Skin epidermis (tissue), 12 donors: Measurements from ENCODE around the gene SOS2.

ENCODE experiments used
- H3K27ac ChIP-seq, 21 experiments: fragments of 200-600 bp; sonication (generic) in 11 of 21; one replicate each; pipeline ENCODE4 v1.5.0; 2020; ENCODE audit warnings: mild to moderate bottlenecking in 3 of 21, inconsistent platforms in 2 of 21, moderate library complexity in 2 of 21
- H3K4me3 ChIP-seq, 7 experiments: fragments of 200-600 bp; sonication (generic) in 2 of 7; one replicate each; pipeline ENCODE4 v1.5.0; 2020; ENCODE audit warnings: inconsistent platforms in 2 of 7, mild to moderate bottlenecking in 2 of 7, moderate library complexity in 1 of 7

Gene SOS2

DNA sequence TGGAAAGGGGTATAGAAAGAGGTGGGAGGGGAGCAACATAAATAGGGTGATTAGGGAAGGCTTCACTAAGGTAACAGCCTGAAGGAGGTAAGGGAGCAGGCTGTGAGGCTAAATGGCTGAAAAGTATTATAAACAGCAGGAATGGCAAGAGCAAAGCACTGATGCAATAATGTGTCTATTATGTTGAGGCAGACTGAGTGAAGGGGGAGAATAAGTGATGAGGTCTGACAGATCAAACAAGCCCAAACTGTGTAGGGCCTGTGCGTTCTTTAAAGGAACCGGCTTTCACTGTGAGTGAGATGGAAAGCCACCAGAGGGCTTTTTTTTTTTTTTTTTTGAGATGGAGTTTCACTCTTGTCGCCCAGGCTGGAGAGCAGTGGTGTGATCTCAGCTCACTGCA, 108.3 kb downstream of the SOS2 start:
- no peak overlapping the region for H3K27ac ChIP-seq
- H3K4me3 ChIP-seq: no peak overlapping the region

DNA sequence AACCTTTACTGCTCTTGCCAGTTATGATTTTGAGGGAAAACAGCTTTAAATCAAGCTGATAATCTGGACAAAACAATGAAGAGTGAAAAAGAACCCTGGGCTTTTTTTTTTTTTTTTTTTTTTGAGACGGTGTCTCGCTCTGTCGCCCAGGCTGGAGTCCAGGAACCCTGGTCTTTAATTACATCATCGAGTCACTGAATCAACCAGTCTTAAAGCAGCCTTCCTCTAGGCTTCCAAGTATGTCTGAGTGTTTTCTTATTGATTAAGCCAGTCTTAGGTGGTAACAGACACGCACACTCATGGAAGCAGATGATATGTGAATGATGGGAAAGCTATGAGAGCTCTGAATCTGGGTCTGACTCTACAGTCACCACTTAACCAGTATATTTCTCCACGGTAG, 109.1 kb downstream of the SOS2 start:
- Histone ChIP-seq H3K4me3 (no peak overlapping the region), H3K27ac (no peak overlapping the region)

DNA sequence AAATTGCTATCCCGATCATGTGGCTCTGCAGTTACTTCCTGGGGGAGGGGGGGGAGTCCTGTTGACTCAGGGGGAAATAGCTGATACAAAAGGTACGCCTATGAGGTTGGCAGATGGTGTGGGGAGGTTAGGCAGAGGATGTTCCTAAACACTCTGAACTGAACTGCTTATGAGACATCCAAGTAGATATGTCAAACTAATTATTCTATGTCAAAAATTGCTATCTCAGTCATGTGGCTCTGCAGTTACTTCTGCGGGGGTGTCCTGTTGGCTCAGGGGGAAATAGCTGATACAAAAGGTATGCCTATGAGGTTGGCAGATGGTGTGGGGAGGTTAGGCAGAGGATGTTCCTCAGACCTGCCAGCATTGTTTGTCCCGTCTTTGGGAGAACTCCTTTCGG, 109.9 kb downstream of the SOS2 start:
- Histone ChIP-seq H3K27ac (no peak overlapping the region), H3K4me3 (no peak overlapping the region)

DNA sequence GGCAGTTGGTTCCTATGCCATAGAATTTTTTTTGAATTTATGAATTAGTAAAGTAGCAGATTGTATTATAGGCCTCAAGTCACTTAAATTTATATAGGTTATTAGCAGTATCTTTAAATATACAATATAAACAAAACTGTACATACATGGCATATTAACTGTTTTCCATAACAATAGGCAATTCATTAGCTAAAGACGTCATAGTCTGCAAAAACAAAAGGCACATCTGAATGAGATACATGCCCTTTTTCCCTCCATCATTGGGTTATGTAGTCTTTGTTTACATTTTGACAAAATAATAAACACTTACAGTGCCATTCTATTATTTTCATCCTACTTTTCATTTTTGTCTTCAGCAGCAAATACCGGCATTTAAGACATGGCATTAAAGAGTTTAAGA, 113.9 kb downstream of the SOS2 start:
- no peak overlapping the region for H3K4me3 ChIP-seq
- H3K27ac ChIP-seq: peak overlapping the region in 6 of 21 experiments; percentile 65 to 95 (median 90)

DNA sequence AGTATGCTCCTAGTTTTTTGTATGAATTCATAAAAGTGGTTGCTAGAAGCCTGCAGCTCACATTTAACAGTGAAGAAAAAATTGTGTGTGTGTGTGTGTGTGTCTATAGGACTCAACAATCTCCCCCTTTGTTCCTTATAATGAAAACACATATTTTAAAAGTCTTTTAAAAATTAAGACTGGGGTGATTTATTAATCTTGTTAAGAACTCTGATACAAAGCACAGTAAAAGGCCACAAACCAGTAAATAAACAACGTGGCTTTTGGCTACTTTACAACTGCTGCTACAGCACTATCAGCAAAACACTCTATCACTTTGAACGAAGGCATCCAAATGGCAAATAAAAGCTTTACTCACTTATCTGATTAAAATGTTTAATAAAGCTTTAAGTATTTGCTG, 114.4 kb downstream of the SOS2 start:
- H3K27ac ChIP-seq: peak overlapping the region in 20 of 21 experiments; percentile 41 to 95 (median 86)
- peak overlapping the region; percentile 57 to 95 (median 76) for H3K4me3 ChIP-seq

DNA sequence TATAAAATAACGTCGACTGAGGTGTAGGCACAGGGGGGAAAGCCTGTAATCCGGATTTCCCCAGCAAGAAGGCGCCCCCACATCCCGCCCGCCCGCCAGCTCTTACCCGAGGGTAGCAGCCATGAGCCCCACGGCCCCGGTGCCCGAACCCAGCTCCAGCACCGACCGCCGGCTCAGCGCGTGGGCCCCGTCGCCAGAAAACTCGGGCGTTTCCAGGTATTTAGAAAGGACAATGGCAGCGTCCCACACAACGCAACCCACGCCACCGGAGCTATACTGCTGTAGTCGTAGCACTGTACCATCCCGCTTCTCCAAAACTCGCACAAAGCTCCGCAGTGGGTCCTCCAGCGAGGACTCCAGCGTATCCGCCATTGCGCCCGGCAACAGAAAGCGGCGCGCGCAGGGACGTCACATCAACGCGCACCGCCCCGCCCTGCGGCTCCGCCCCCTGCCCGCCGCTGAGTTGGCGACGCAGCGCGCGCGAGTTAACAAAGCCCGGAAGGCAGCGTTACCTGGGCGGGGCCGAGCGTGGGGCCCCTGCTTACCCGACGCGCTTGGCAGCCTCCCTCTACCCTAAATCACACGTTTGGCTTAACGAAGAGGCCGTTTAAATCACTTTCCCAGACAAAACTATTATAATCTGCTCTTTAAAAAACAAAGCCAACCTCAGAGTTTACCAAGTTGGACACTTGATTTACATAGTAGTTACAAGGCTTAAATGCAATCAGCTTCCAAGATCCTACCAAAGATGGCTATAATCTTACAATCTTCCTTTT, 115.0 kb downstream of the SOS2 start, which contains the start of gene VCPKMT:
Gene VCPKMT (minus strand): TSS at position 392 of the 776 bp plus-strand sequence. CDS start 20 bp downstream, at position 372.
- peak within 1 kb of the TSS; percentile 57 to 95 (median 76) for H3K4me3 ChIP-seq
- peak within 1 kb of the TSS; percentile 40 to 95 (median 86) for H3K27ac ChIP-seq

DNA sequence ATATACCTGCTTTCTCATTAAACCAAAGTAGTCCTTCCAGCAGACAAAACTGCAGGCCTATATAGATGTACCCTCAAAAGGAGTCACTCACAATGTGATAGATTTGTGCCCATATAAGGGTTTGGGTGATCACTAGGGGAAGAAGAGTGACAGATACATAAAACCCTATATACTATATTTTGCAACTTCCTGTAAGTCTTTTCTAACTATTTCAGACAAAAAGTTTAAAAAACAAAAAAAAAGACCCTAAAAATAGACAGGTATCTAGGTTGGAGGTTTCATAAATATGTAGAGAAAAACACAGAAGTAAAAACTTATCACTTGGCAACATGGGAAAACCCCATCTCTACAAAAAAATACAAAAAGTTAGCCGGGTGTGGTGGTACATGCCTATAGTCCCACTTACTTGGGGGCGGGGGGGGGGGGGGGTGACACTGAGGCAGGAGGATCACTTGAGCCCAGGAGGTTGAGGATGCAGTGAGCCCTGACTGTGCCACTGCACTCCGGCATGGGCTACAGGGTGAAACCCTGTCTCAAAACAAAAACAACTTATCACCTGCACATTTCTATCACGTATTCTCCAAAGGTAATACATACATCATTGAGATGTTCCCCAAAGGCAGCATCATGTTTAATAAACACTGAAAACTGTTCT, 117.9 kb downstream of the SOS2 start:
- Histone ChIP-seq H3K27ac (no peak overlapping the region), H3K4me3 (no peak overlapping the region)

DNA sequence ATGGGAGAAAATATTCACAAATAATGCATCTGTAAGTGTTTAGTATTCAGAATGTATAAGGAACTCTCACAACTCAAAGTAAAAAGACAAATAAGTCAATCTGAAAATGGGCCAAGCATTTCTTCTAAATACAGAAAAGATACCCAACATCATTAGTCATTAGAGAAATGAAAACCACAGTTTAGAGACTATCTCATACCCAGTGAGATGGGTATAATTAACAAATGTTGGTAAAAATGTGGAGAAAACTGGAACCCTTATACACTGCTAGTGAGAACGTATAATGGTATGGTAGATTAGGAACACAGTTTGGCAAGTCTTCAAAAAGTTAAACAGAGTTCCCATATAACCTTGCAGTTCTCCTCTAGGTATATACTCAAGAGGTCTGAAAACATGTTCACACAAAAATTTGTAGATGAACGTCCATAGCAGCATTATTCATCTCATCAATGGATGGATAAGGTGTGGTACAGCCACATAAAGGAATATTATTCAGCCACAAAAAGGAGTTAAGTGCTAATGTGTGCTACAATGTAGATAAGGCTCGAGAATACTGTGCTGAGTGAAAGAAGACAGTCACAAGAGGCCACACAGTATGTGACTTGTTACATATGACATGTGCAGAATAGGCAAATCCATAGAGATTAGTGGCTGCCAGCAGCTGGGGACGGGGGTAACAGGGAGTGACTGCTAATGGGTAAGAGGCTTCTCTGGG, 120.9 kb downstream of the SOS2 start:
- Histone ChIP-seq H3K4me3 (no peak overlapping the region), H3K27ac (no peak overlapping the region)

DNA sequence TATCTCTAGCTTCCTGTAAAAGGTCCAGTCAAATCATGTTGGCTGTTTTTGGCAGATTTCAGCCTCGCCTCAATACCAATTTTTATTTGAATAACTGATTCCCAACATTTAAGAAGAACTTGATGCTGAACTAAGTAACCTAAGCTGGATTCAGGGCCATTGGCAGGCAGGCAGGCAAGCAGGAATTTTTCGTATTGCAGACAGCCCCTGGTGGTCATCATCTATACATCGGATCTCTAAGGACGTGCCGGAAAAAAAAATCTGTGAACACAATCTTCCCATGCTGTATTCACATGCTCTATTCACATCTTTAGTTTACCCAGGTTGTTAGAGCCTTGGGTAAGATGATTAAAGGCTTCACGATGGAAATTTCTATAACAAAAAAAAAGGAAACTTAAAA, 122.0 kb downstream of the SOS2 start:
- Histone ChIP-seq H3K27ac (no peak overlapping the region), H3K4me3 (no peak overlapping the region)

DNA sequence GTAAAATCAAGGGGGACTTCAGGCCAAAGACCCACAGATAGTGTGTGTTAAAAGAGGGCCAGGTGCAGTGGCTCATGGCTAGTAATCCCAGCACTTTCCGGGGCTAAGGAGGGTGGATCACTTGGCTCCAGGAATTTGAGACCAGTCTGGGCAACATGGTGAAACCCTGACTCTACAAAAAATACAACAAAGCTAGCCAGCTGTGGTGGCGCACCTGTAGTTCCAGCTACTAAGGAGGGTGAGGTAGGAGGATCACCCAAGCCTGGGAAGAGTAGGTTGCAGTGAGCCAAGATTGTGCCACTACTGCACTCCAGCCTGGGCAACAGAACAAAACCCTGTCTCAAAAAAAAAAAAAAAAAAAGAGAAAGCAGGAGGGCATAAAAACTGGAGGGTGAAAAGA, 123.5 kb downstream of the SOS2 start:
- H3K4me3 ChIP-seq: no peak overlapping the region
- peak overlapping the region in 5 of 21 experiments; percentile 21 to 51 (median 41) for H3K27ac ChIP-seq

DNA sequence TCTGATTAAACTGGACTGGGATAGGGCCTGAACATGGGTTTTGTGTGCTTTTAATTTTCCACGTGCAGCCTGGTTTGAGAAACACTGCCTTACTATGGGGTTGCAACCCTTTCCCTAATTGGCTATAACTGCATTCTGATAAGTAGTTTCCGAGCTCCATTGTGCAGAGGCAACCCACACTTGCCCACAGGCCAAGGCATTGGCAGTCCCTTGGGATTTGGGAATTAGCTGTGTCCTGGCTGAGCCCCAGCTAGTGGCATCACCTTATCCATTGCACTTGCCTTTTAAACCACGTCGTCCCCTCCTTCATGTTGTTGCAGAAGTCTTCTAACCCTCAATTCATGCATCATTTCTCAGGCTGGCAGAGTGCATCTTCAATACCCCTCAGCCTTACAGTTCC, 125.2 kb downstream of the SOS2 start:
- Histone ChIP-seq H3K4me3 (no peak overlapping the region), H3K27ac (peak overlapping the region in 1 of 21 experiments; percentile 1)

DNA sequence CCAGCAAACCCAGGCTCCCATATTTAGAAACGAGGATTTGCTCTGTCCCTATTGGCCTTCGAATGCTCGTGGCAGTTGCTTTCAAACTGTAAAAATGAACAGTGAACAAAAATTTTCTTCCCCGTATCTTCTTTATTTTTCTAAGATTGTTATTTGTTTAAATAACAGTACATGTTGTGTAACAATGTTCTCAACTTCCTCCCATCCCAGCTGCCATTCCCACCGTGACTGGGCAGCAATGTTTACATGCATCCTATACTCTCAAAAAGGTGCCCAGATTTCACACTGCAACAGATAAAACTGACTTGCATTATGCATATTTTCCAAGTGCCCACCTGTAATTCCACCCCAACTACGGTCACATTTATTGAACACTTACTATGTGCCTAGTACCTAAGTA, 127.8 kb downstream of the SOS2 start:
- H3K4me3 ChIP-seq: no peak overlapping the region
- peak overlapping the region in 1 of 21 experiments; percentile 59 for H3K27ac ChIP-seq

DNA sequence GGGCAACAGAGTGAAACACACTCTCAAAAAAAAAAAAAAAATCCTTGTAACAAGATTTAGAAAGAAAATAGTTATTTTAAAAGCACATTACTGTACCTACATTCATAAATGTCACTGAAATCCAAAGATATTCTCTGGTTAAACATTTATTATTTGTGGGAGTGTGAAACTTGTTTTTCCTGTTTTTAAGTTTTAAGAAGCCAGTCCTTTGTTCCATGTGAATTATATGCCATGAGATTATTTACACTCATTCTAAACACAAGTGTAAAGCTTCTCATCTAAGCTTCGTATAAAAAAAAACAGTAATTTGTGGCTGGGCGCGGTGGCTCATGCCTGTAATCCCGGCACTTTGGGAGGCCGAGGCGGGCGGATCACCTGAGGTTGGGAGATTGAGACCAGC, 130.0 kb downstream of the SOS2 start:
- Histone ChIP-seq H3K4me3 (no peak overlapping the region), H3K27ac (no peak overlapping the region)

DNA sequence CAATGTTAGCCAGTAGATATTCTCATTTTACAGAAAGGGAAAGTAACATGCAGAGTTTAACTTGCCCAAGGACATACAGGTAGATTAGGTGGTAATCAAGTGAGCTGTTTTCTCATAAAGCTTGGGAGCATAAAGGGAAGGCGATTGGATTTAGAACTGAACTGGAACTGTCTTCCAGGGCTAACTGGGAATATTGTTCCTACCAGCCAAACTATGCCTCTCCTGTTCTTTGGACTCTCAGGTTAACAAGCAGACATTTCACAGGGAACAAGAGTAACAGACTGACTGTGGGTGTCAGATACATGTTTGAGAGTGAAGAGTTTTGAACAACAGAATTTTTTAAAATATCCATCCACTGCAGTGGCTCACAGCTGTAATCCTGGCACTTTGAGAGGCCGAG, 130.6 kb downstream of the SOS2 start:
- H3K4me3 ChIP-seq: no peak overlapping the region

DNA sequence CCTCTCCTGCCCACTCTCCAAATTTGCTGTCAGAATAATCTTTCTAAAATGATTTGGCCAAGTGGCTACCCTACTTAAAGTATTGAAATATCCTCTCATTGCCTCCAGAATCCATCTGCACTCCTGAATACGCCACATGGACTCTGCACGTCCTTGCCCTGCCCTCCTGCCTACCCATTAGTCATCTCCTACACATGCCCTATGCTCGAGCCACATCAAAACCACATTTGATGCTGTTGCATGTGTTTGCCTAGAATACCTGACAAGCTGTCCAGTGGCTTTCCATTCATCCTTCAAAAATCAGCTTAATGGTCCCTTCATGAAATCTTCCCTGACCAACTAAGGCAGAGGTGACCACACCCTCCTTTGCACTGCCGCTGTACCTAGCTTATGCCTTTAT, 132.0 kb downstream of the SOS2 start:
- Histone ChIP-seq H3K27ac (no peak overlapping the region), H3K4me3 (no peak overlapping the region)

More for the DNA sequence above, 130.6 kb downstream of the SOS2 start:
- H3K27ac ChIP-seq: no peak overlapping the region

DNA sequence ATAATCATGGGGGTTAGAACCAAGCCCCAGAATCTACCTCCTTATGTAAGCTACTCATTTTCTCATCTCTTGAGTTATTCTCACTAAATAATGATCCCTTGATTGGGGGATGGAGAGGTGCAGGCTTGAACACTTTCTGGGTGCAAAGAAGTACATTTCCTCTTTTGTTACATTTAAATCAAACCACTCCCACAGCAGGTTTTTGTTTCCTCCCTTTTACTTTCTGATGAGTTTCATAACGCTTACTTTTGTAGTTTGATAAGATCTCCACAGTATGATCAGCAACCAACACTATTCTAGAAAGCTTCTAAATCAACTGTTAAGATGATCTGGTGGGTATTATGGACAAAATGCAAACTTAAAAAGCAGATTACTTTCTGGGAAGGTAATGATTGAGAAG, 135.5 kb downstream of the SOS2 start:
- Histone ChIP-seq H3K27ac (peak overlapping the region in 9 of 21 experiments; percentile 28 to 85 (median 65)), H3K4me3 (no peak overlapping the region)

DNA sequence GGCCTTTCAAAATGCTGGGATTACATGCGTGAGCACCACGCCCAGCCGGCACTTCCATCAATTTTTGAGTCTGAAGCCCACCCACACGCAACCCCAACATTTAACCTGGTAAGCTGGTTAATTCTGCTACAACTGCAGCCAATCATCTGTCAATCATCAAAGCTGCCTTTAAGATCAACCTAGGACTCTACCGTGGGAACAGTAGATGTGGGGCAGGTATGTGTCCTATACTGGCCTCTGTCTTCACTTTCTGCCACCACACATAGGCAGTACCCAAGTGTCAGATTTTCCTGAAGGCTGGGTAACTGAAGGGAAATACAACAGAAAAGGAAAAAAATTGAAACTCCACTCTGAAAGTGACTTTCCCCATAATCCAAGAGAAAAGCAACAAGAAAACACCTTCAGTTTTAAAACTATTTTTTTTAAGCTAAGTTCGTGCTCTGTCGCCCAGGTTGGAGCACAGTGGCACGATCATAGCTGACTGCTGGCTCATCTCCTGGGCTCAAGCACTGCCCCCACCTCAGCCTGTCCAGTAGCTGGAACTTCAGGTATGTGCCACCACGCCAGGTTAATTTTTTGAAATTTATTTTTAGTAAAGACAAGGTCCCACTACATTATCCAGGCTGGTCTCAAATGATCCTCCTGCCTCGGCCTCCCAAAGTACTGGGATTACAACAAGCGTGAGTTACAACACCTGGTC, 137.2 kb downstream of the SOS2 start:
- H3K4me3 ChIP-seq: no peak overlapping the region
- H3K27ac ChIP-seq: no peak overlapping the region

DNA sequence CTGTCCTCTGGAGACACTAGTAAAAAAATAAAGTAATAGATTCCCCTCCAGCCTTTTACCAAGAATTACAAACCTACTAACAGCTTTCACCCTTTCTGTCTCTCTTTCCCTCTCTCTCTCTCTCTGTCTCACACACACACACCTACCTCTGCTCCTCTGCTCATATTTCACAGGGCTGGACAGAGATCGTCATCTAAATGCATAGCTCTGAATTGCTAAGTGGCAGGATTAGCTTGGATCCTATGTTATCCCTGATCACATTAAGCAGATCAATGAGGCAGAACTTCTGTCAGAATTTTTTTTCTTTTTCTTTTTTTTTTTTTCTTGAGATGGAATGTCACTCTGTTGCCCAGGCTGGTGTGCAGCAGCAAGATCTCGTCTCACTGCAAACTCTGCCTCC, 137.9 kb downstream of the SOS2 start:
- Histone ChIP-seq H3K4me3 (no peak overlapping the region), H3K27ac (no peak overlapping the region)

DNA sequence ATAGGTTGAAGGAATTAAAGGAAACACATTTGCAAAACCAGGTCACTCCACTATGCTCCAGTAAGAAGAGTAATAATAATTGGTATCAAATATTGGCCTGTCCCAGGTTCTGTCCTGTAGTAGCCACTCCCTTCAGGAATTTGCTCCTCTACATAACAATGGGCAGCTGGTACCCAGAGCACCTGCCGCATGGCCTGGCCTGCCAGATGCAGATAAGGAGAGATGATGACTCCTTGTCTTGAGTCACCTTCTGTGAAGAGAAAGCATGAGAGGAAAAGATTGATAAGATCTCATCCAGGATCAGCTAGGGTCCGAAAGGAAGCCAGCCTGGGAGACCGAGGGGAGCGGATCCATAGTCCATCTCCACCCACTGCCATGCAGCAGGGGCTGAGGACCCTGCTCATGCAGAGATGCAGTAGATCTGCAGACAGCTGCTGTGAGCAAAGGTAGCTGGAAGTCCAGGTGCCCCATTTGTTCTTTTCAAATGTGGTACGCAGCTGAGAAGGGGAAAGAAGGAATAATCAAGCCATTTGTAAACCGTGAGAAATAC, 139.3 kb downstream of the SOS2 start:
- no peak overlapping the region for H3K4me3 ChIP-seq
- peak overlapping the region in 1 of 21 experiments; percentile 45 for H3K27ac ChIP-seq
